ENCODE results near the gene C6orf132.

- TF ChIP-seq POLR2A (IDR thresholded peaks at IDR 0.05) (peak in 2 of 3 donors; percentile 46 to 47), CTCF (IDR thresholded peaks at IDR 0.05) (no peak)
Measured at GRCh38 chr6:42118162-42119001, 24.0 kb downstream of the C6orf132 start.

All from body of pancreas (tissue), 4 donors.